HCT116 (cell line): Measurements from ENCODE around the gene TCF20. TPM values are rescaled to one million over a fixed set of nuclear protein-coding genes. Genes with fewer than 3 reads are reported as not detected.

Source experiments
- ATAC-seq: fragments of 200-7000 bp; cut with Tn5 transposase; 2 replicates; pipeline ENCODE4 v1.9.1; 2020; ENCODE audit warnings: mild to moderate bottlenecking, moderate library complexity
- BruUV-seq: library from RNA; stranded (reverse); fragments of 400-500 nt; replicated peaks from 2 replicates; lab custom pipeline; 2021; lab: Mats Ljungman, UMichigan
- CTCF ChIA-PET: fragments of 300-600 bp; sonication (Branson Sonifier 250); formaldehyde crosslinking; loops from one replicate; lab custom pipeline; 2021; ENCODE audit warnings: antibody characterized with exemption; lab: Charles Lee
- POLR2A ChIA-PET: fragments of 300-600, 350-600 bp; sonication (Branson Sonifier 250); formaldehyde crosslinking; loops from one replicate; lab custom pipeline; 2021; ENCODE audit warnings: antibody characterized with exemption; lab: Charles Lee
- RAD21 ChIA-PET, 2 experiments: fragments of 300-600 bp; sonication (Branson Sonifier 250); formaldehyde crosslinking; loops; one replicate each; lab custom pipeline; 2023; ENCODE audit warnings: low total read pairs in 2 of 2; ENCODE audit not compliant: uncharacterized antibody in 2 of 2, unreplicated experiment in 2 of 2, low non-redundant PET in 1 of 2; lab: Charles Lee
- DNase-seq: peaks from one replicate; pipeline ENCODE4 v3.0.0-alpha.2; 2010; ENCODE audit warnings: low read depth, low spot score
- H2AFZ ChIP-seq: fragments of 200-600 bp; shearing (Covaris generic), sonication (generic); 2 replicates; pipeline ENCODE4 v1.6.1; 2017; ENCODE audit warnings: low read depth, mixed run types, mixed read lengths, antibody characterized with exemption, low read length; ENCODE audit not compliant: poor library complexity, severe bottlenecking
- H3K27ac ChIP-seq: 2 replicates; pipeline ENCODE4 v1.5.1; 2012; ENCODE audit warnings: low read depth, low read length
- H3K27me3 ChIP-seq: fragments of 200-600 bp; sonication (generic); 2 replicates; pipeline ENCODE4 v1.6.1; 2016; ENCODE audit warnings: mixed run types, low read length, mixed read lengths; ENCODE audit not compliant: insufficient read depth
- H3K36me3 ChIP-seq, 2 experiments: fragments of 200-500 bp in 1 of 2; fragments of 200-600 bp in 1 of 2; sonication (Bioruptor generic) in 1 of 2; sonication (generic) in 1 of 2; 2 replicates each; pipeline versions ENCODE4 v1.5.1 to v1.6.1; 2014 to 2016; ENCODE audit warnings: low read length in 2 of 2, inconsistent platforms in 1 of 2, mixed read lengths in 1 of 2, mixed run types in 1 of 2; ENCODE audit not compliant: insufficient read depth in 2 of 2, control insufficient read depth in 1 of 2
- H3K4me1 ChIP-seq, 2 experiments: fragments of 200-600 bp in 1 of 2; sonication (generic) in 1 of 2; 2 replicates each; pipeline versions ENCODE4 v1.5.1 to v1.6.1; 2012 to 2017; ENCODE audit warnings: low read length in 2 of 2, inconsistent platforms in 1 of 2, mild to moderate bottlenecking in 1 of 2, mixed read lengths in 1 of 2, mixed run types in 1 of 2, moderate library complexity in 1 of 2; ENCODE audit not compliant: insufficient read depth in 2 of 2, control insufficient read depth in 1 of 2
- H3K4me2 ChIP-seq: fragments of 200-600 bp; sonication (generic); 2 replicates; pipeline ENCODE4 v1.6.1; 2017; ENCODE audit warnings: mixed run types, low read length, mixed read lengths
- H3K4me3 ChIP-seq, 2 experiments: fragments of 200-600 bp in 1 of 2; sonication (generic) in 1 of 2; replicated peaks in 1 of 2; 2 replicates each; pipeline ENCODE4 v1.5.1; 2011 to 2016; ENCODE audit warnings: low read length in 2 of 2, control low read depth in 1 of 2, low read depth in 1 of 2, mild to moderate bottlenecking in 1 of 2, mixed read lengths in 1 of 2, mixed run types in 1 of 2
- H3K79me2 ChIP-seq: fragments of 200-600 bp; sonication (generic); 2 replicates; pipeline ENCODE4 v1.6.1; 2017; ENCODE audit warnings: mild to moderate bottlenecking, mixed run types, low read length, moderate library complexity, mixed read lengths; ENCODE audit not compliant: insufficient read depth
- H3K9ac ChIP-seq: fragments of 200-600 bp; sonication (generic); 2 replicates; pipeline ENCODE4 v1.6.1; 2016; ENCODE audit warnings: low read length, mixed read lengths
- H3K9me2 ChIP-seq: fragments of 200-600 bp; sonication (generic), shearing (Covaris generic); 2 replicates; pipeline ENCODE4 v1.6.1; 2017; ENCODE audit warnings: mixed run types, mild to moderate bottlenecking, moderate library complexity; ENCODE audit not compliant: insufficient read depth
- H3K9me3 ChIP-seq, 2 experiments: fragments of 200-500 bp in 1 of 2; fragments of 200-600 bp in 1 of 2; sonication (Bioruptor generic) in 1 of 2; sonication (generic) in 1 of 2; 2 replicates each; pipeline ENCODE4 v1.6.1; 2014 to 2017; ENCODE audit warnings: low read length in 2 of 2, mixed read lengths in 2 of 2, inconsistent platforms in 1 of 2, low read depth in 1 of 2, mild to moderate bottlenecking in 1 of 2, mixed run types in 1 of 2, moderate library complexity in 1 of 2; ENCODE audit not compliant: control insufficient read depth in 1 of 2, insufficient read depth in 1 of 2
- H4K20me1 ChIP-seq: fragments of 200-600 bp; sonication (generic), shearing (Covaris generic); 2 replicates; pipeline ENCODE4 v1.6.1; 2017; ENCODE audit warnings: mixed run types, mild to moderate bottlenecking, moderate library complexity; ENCODE audit not compliant: insufficient read depth
- ATF3 ChIP-seq: IDR thresholded peaks from 2 replicates; pipeline ENCODE4 v1.6.1; 2012
- CBX3 ChIP-seq: IDR thresholded peaks from 2 replicates; pipeline ENCODE4 v1.6.1; 2012; ENCODE audit warnings: low read depth
- CEBPB ChIP-seq: IDR thresholded peaks from 2 replicates; pipeline ENCODE4 v1.6.1; 2012; ENCODE audit warnings: low read depth
- CTCF ChIP-seq, 3 experiments: fragments of 200-600 bp in 1 of 3; sonication (generic) in 1 of 3; IDR thresholded peaks in 2 of 3; conservative IDR thresholded peaks in 1 of 3; 2 replicates each; pipeline ENCODE4 v1.5.1; 2012 to 2017; ENCODE audit warnings: low read depth in 2 of 3, low read length in 2 of 3, antibody characterized with exemption in 1 of 3, borderline replicate concordance in 1 of 3, control low read depth in 1 of 3, mild to moderate bottlenecking in 1 of 3, mixed read lengths in 1 of 3, mixed run types in 1 of 3, moderate library complexity in 1 of 3; ENCODE audit not compliant: insufficient read depth in 1 of 3
- EGR1 ChIP-seq: IDR thresholded peaks from 2 replicates; pipeline ENCODE4 v1.6.1; 2012; ENCODE audit warnings: low read depth
- EZH2 ChIP-seq: fragments of 200-600 bp; sonication (generic); IDR thresholded peaks from 2 replicates; pipeline ENCODE4 v1.6.1; 2017; ENCODE audit warnings: antibody characterized with exemption, mixed run types
- JUND ChIP-seq: IDR thresholded peaks from 2 replicates; pipeline ENCODE4 v1.6.1; 2012
- MAX ChIP-seq: IDR thresholded peaks from 2 replicates; pipeline ENCODE4 v1.6.1; 2012
- POLR2A ChIP-seq: IDR thresholded peaks from 2 replicates; pipeline ENCODE4 v1.7.0; 2011; ENCODE audit warnings: borderline replicate concordance; ENCODE audit not compliant: insufficient read depth, insufficient read length; ENCODE audit errors: extremely low read depth
- POLR2AphosphoS5 ChIP-seq: IDR thresholded peaks from 2 replicates; pipeline ENCODE4 v1.6.1; 2011; ENCODE audit warnings: mild to moderate bottlenecking, low read depth, low read length, moderate library complexity
- SIN3A ChIP-seq: IDR thresholded peaks from 2 replicates; pipeline ENCODE4 v1.6.1; 2012; ENCODE audit warnings: low read depth
- SP1 ChIP-seq: IDR thresholded peaks from 2 replicates; pipeline ENCODE4 v1.6.1; 2012; ENCODE audit warnings: low read depth
- TCF7L2 ChIP-seq: IDR thresholded peaks from 2 replicates; pipeline ENCODE4 v1.7.0; 2011; ENCODE audit warnings: borderline replicate concordance, inconsistent platforms; ENCODE audit not compliant: insufficient read depth, insufficient read length; ENCODE audit errors: extremely low read depth
- YY1 ChIP-seq: IDR thresholded peaks from 2 replicates; pipeline ENCODE4 v1.6.1; 2011; ENCODE audit warnings: low read length, low read depth, moderate library complexity, mild to moderate bottlenecking; ENCODE audit not compliant: insufficient replicate concordance; ENCODE audit errors: extremely low read depth
- ZBTB33 ChIP-seq: IDR thresholded peaks from 2 replicates; pipeline ENCODE4 v1.6.1; 2011; ENCODE audit warnings: mild to moderate bottlenecking, low read length, moderate library complexity; ENCODE audit not compliant: insufficient replicate concordance; ENCODE audit errors: extremely low read depth
- ZNF274 ChIP-seq: fragments of 200-500 bp; sonication (Bioruptor generic); IDR thresholded peaks from 2 replicates; pipeline ENCODE4 v1.6.1; 2014; ENCODE audit warnings: mild to moderate bottlenecking, low read depth, low read length, inconsistent platforms
- intact Hi-C: fragments of 100-400 bp; cut with micrococcal nuclease; formaldehyde crosslinking; loops from 2 replicates; pipeline ENCODE4 v1.10.0; 2022
- total RNA-seq: library from RNA; stranded (reverse); gene quantifications from one replicate; pipeline ENCODE4 v1.2.1, GENCODE V29; 2021; ENCODE audit not compliant: unreplicated experiment

Gene TCF20
- total RNA-seq, 1 experiment from 2014 or later = 66.7 TPM

GRCh38 chr22:42265321-42265720, 5.1 kb downstream of the TCF20 start:
- Histone ChIP-seq H3K9me3 (no peaks in the 10 kb centered on the region), H3K4me3 (no peak overlapping the region), H3K9me2 (no peaks in the 10 kb centered on the region), H3K4me2 (no peak overlapping the region)
- POLR2A ChIA-PET = no interaction called here
- intact Hi-C loops = no loop called here
- no TSS peak for BruUV-seq
- no peak for TF ChIP-seq EZH2
- no peak for TF ChIP-seq MAX
- no peak for TF ChIP-seq ZNF274
- no peak for TF ChIP-seq SIN3A
- no peak for TF ChIP-seq POLR2A
- TF ChIP-seq CBX3 = no peak
- TF ChIP-seq POLR2AphosphoS5 = no peak
- TF ChIP-seq, all 23 proteins: peak for 0
- no peak overlapping the region for H3K27ac ChIP-seq
- H4K20me1 ChIP-seq = peaks cover 12% of the 10 kb centered on the region; the same call in 1 of the 2 replicates
- H3K4me1 ChIP-seq = peaks cover 6 to 12% of the 10 kb centered on the region in 2 experiments; a peak in 3 of 4 replicates
- no peak for DNase-seq
- peaks cover 97% of the 10 kb centered on the region for H3K79me2 ChIP-seq
- ChIA-PET CTCF (no interaction called here), RAD21 (no interaction called here)
- ATAC-seq = no peak
- H3K9ac ChIP-seq = no peak overlapping the region
- no peak overlapping the region for H2AFZ ChIP-seq
- H3K27me3 ChIP-seq = no peaks in the 10 kb centered on the region
- no peaks in the 10 kb centered on the region for H3K36me3 ChIP-seq

- Histone ChIP-seq H4K20me1 (peaks cover 12% of the 10 kb centered on the region; the same call in 1 of the 2 replicates), H3K36me3 (no peaks in the 10 kb centered on the region), H3K27ac (no peak overlapping the region), H3K4me3 (no peak overlapping the region), H3K79me2 (peaks cover 99% of the 10 kb centered on the region), H3K27me3 (no peaks in the 10 kb centered on the region), H3K4me1 (peaks cover 6 to 9% of the 10 kb centered on the region in 2 experiments; a peak in 3 of 4 replicates), H3K9me3 (no peaks in the 10 kb centered on the region), H3K9ac (no peak overlapping the region), H3K4me2 (no peak overlapping the region), H3K9me2 (no peaks in the 10 kb centered on the region), H2AFZ (no peak overlapping the region)
- ChIA-PET RAD21 (no interaction called here), POLR2A (no interaction called here), CTCF (no interaction called here)
- ATAC-seq = no peak
- DNase-seq = no peak
- intact Hi-C loops = no loop called here
- BruUV-seq = no TSS peak
- no peak for TF ChIP-seq CEBPB
- no peak for TF ChIP-seq TCF7L2
- TF ChIP-seq ZNF274 = no peak
- TF ChIP-seq YY1 = no peak
- no peak for TF ChIP-seq POLR2AphosphoS5
- TF ChIP-seq ZBTB33 = no peak
- no peak for TF ChIP-seq CTCF (IDR thresholded peaks at IDR 0.05 in 2 of 3, conservative IDR thresholded peaks at IDR 0.05 in 1 of 3; ENCODE audit: borderline replicate concordance in 1 of 3, insufficient read depth in 1 of 3, low read depth in 2 of 3, low read length in 2 of 3)
- TF ChIP-seq CBX3 = no peak
- TF ChIP-seq EGR1 = no peak
- no peak for TF ChIP-seq SP1
- TF ChIP-seq MAX = no peak
- no peak for TF ChIP-seq POLR2A
- no peak for TF ChIP-seq ATF3
- no peak for TF ChIP-seq JUND
Observed at GRCh38 chr22:42263944-42264343, 6.5 kb downstream of the TCF20 start.
